Gastroesophageal sphincter (tissue), 3 donors: ENCODE results near the gene KLC3.

Source experiments
- EP300 ChIP-seq: sonication (generic); formaldehyde crosslinking; IDR thresholded peaks from one replicate; pipeline ENCODE4 v1.6.1; 2017; ENCODE audit warnings: antibody characterized with exemption, mild to moderate bottlenecking
- POLR2A ChIP-seq, 2 donors: fragments of 450-650 bp; IDR thresholded peaks; one replicate each; pipeline ENCODE4 v1.6.1; 2017; ENCODE audit warnings: antibody characterized with exemption in 2 of 2, mild to moderate bottlenecking in 2 of 2, moderate library complexity in 1 of 2
- POLR2AphosphoS5 ChIP-seq: sonication (generic); formaldehyde crosslinking; IDR thresholded peaks from one replicate; pipeline ENCODE4 v1.6.1; 2017; ENCODE audit warnings: antibody characterized with exemption
- TF ChIP-seq, protein P1 (sequence below), 4 experiments: fragments of 200-600 bp in 2 of 4; fragments of 450-650 bp in 2 of 4; sonication (generic) in 1 of 4; IDR thresholded peaks; one replicate each; pipeline ENCODE4 v1.5.1; 2017 to 2019; ENCODE audit warnings: antibody characterized with exemption in 4 of 4, mild to moderate bottlenecking in 2 of 4, moderate library complexity in 2 of 4

DNA sequence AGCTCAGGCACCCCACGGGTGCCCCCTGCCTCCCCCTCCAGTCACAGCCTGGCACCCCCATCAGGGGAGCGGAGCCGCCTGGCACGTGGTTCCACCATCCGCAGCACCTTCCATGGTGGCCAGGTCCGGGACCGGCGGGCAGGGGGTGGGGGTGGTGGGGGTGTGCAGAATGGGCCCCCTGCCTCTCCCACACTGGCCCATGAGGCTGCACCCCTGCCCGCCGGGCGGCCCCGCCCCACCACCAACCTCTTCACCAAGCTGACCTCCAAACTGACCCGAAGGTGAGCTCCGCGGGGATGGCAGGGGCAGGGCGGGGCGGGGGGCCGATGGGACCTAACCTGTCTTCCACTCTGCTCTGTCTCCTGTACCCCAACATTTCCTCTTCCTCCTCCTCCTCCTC is 42.9 kb upstream of the KLC3 start:
- TF ChIP-seq, protein P1, sequence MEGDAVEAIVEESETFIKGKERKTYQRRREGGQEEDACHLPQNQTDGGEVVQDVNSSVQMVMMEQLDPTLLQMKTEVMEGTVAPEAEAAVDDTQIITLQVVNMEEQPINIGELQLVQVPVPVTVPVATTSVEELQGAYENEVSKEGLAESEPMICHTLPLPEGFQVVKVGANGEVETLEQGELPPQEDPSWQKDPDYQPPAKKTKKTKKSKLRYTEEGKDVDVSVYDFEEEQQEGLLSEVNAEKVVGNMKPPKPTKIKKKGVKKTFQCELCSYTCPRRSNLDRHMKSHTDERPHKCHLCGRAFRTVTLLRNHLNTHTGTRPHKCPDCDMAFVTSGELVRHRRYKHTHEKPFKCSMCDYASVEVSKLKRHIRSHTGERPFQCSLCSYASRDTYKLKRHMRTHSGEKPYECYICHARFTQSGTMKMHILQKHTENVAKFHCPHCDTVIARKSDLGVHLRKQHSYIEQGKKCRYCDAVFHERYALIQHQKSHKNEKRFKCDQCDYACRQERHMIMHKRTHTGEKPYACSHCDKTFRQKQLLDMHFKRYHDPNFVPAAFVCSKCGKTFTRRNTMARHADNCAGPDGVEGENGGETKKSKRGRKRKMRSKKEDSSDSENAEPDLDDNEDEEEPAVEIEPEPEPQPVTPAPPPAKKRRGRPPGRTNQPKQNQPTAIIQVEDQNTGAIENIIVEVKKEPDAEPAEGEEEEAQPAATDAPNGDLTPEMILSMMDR (IDR thresholded peaks at IDR 0.05), result no peak
- TF ChIP-seq EP300 (no peak), POLR2AphosphoS5 (no peak), POLR2A (IDR thresholded peaks at IDR 0.05) (no peak)
